CD4-positive, alpha-beta T cell (primary cell): ENCODE measurements around the gene CCDC3. TPM values are rescaled to one million over a fixed set of nuclear protein-coding genes. Genes with fewer than 3 reads are reported as not detected.

ENCODE experiments used
- ATAC-seq: fragments of 200-7000 bp; cut with Tn5 transposase; one replicate; pipeline ENCODE4 v1.10.0; 2022; ENCODE audit warnings: mild to moderate bottlenecking; ENCODE audit not compliant: poor library complexity
- CTCF ChIA-PET: fragments of 350-600 bp; sonication (Branson Sonifier 250); formaldehyde crosslinking; loops from one replicate; lab custom pipeline; 2021; ENCODE audit warnings: antibody characterized with exemption, inconsistent platforms; lab: Charles Lee
- POLR2A ChIA-PET: fragments of 350-600 bp; sonication (Branson Sonifier 250); formaldehyde crosslinking; loops from one replicate; lab custom pipeline; 2021; ENCODE audit warnings: antibody characterized with exemption, inconsistent platforms; lab: Charles Lee
- DNase-seq, 14 experiments: peaks; one replicate each; pipeline ENCODE4 v3.0.0-alpha.2; 2013 to 2020; ENCODE audit warnings: mixed read lengths in 2 of 14
- H3K27ac ChIP-seq, 2 donors: one replicate each; pipeline versions ENCODE4 v1.5.1 to v1.7.0; 2013; ENCODE audit warnings: low read length in 2 of 2, low read depth in 1 of 2, mild to moderate bottlenecking in 1 of 2
- H3K27me3 ChIP-seq, 2 experiments: 1 replicate in 1 of 2; 2 replicates in 1 of 2; pipeline versions ENCODE4 v1.6.1 to v1.7.0; 2013; ENCODE audit warnings: low read length in 2 of 2, control low read depth in 1 of 2, mild to moderate bottlenecking in 1 of 2, moderate library complexity in 1 of 2; ENCODE audit not compliant: insufficient read depth in 2 of 2, control insufficient read depth in 1 of 2
- H3K36me3 ChIP-seq: one replicate; pipeline ENCODE4 v1.6.1; 2013; ENCODE audit warnings: low read length, control low read depth; ENCODE audit not compliant: insufficient read depth
- H3K4me1 ChIP-seq: one replicate; pipeline ENCODE4 v1.6.1; 2013; ENCODE audit warnings: low read length, control low read depth; ENCODE audit not compliant: insufficient read depth
- H3K4me3 ChIP-seq: one replicate; pipeline ENCODE4 v1.5.1; 2013; ENCODE audit warnings: mild to moderate bottlenecking, low read length, moderate library complexity
- H3K9me3 ChIP-seq, 2 experiments: 1 replicate in 1 of 2; 2 replicates in 1 of 2; pipeline versions ENCODE4 v1.6.1 to v1.7.0; 2013; ENCODE audit warnings: low read length in 2 of 2, mild to moderate bottlenecking in 2 of 2, control low read depth in 1 of 2, moderate library complexity in 1 of 2; ENCODE audit not compliant: control insufficient read depth in 1 of 2, insufficient read depth in 1 of 2
- H3K27ac Mint-ChIP-seq: one replicate; pipeline ENCODE4 v1.8.0; 2020; ENCODE audit warnings: mixed read lengths
- H3K27me3 Mint-ChIP-seq: one replicate; pipeline ENCODE4 v1.8.0; 2021; ENCODE audit warnings: mixed read lengths
- H3K36me3 Mint-ChIP-seq: one replicate; pipeline ENCODE4 v1.8.0; 2021; ENCODE audit warnings: low read depth, mixed read lengths
- H3K4me1 Mint-ChIP-seq: one replicate; pipeline ENCODE4 v1.8.0; 2021; ENCODE audit warnings: low read depth, mixed read lengths
- H3K4me3 Mint-ChIP-seq: one replicate; pipeline ENCODE4 v1.8.0; 2020; ENCODE audit warnings: mild to moderate bottlenecking, mixed read lengths
- H3K9me3 Mint-ChIP-seq: one replicate; pipeline ENCODE4 v1.8.0; 2020; ENCODE audit warnings: mixed read lengths
- intact Hi-C, 2 experiments: fragments of 100-400 bp; cut with DNase I in 1 of 2; cut with micrococcal nuclease in 1 of 2; formaldehyde crosslinking; loops; one replicate each; pipeline versions ENCODE4 v1.15.1 to v1.9.0; 2023 to 2025; cut with DNase I, micrococcal nuclease
- total RNA-seq, 174 experiments: library from RNA in 2 of 174; stranded (reverse) in 2 of 174; gene quantifications; one replicate each; pipeline ENCODE4 v1.2.3 and lab custom pipeline; 2021 to 2026
- TF ChIP-seq, protein P1 (sequence below): fragments of 200-600 bp; IDR thresholded peaks from one replicate; pipeline ENCODE4 v1.8.0; 2022; ENCODE audit warnings: antibody characterized with exemption, mild to moderate bottlenecking

The CCDC3 gene
- total RNA-seq, 2 experiments from 2014 or later = 0.08 TPM; not detected in 1

DNA sequence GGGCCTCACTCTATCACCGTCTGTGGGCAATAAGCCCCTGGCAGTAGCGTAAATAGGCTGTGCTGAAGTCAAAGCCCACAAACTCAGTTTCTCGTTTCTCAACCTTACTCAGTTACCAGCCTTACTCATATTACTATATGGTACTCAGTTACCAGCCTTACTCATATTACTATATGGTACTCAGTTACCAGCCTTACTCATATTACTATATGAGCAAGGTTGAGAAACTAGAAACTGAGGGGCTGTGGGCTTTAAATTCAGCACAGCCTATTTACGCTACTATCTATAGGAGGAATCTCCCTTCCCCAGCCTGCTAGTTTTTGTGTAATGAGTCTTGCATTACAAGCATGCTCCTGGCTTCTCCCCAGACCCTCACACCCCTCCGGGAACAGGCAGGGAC, 35.4 kb downstream of the CCDC3 start:
- ATAC-seq = no peak
- POLR2A ChIA-PET = no interaction called here
- Mint-ChIP-seq H3K27me3 (peaks cover 27% of the 10 kb centered on the region), H3K9me3 (peaks cover 9% of the 10 kb centered on the region), H3K4me1 (no peaks in the 10 kb centered on the region), H3K36me3 (no peaks in the 10 kb centered on the region), H3K4me3 (no peak overlapping the region), H3K27ac (no peak overlapping the region)
- no peaks in the 10 kb centered on the region for H3K36me3 ChIP-seq
- TF ChIP-seq, protein P1, sequence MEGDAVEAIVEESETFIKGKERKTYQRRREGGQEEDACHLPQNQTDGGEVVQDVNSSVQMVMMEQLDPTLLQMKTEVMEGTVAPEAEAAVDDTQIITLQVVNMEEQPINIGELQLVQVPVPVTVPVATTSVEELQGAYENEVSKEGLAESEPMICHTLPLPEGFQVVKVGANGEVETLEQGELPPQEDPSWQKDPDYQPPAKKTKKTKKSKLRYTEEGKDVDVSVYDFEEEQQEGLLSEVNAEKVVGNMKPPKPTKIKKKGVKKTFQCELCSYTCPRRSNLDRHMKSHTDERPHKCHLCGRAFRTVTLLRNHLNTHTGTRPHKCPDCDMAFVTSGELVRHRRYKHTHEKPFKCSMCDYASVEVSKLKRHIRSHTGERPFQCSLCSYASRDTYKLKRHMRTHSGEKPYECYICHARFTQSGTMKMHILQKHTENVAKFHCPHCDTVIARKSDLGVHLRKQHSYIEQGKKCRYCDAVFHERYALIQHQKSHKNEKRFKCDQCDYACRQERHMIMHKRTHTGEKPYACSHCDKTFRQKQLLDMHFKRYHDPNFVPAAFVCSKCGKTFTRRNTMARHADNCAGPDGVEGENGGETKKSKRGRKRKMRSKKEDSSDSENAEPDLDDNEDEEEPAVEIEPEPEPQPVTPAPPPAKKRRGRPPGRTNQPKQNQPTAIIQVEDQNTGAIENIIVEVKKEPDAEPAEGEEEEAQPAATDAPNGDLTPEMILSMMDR = no peak
- H3K4me1 ChIP-seq = no peaks in the 10 kb centered on the region
- intact Hi-C loops = no loop called here
- no peak for DNase-seq
- CTCF ChIA-PET = no interaction called here
- H3K9me3 ChIP-seq = peaks cover 8 to 13% of the 10 kb centered on the region in 2 experiments
- H3K27me3 ChIP-seq = peaks cover under 1 to 6% of the 10 kb centered on the region in 2 experiments
- no peak overlapping the region for H3K4me3 ChIP-seq
- no peak overlapping the region for H3K27ac ChIP-seq

DNA sequence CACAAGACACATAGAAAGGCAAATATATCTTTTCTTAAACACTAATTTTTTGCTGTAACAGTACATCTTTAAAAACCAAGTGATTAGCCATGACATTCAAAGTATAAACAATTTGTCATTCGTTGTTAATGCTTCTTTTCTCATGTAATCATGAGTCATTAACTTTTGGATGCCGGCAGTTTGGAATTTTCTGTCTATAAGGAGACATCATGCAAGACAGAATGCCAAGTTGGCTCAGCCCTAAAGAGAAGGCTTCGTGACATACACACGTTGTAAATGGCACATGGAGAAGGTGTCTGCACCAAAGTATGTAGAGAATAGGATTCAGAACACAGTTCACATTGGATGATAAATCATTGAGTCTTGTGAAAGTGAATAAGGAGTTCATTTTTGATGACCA, 35.9 kb downstream of the CCDC3 start:
- CTCF ChIA-PET = no interaction called here
- H3K36me3 Mint-ChIP-seq = no peaks in the 10 kb centered on the region
- H3K27me3 Mint-ChIP-seq = peaks cover 28% of the 10 kb centered on the region

GRCh38 chr10:12962556-12962955, 39.0 kb downstream of the CCDC3 start:
- TF ChIP-seq, protein P1 = no peak
- H3K27ac ChIP-seq = no peak overlapping the region
- H3K4me1 ChIP-seq = no peaks in the 10 kb centered on the region
- no peak overlapping the region for H3K27ac Mint-ChIP-seq
- H3K27me3 ChIP-seq = peaks cover 6% of the 10 kb centered on the region in 2 experiments
- ChIA-PET POLR2A (no interaction called here), CTCF (no interaction called here)
- H3K9me3 Mint-ChIP-seq = peaks cover 5% of the 10 kb centered on the region
- H3K36me3 Mint-ChIP-seq = no peaks in the 10 kb centered on the region
- no peaks in the 10 kb centered on the region for H3K36me3 ChIP-seq
- intact Hi-C loops = no loop called here
- no peak overlapping the region for H3K4me3 Mint-ChIP-seq
- no peak overlapping the region for H3K4me3 ChIP-seq
- H3K9me3 ChIP-seq = peaks cover 9 to 13% of the 10 kb centered on the region in 2 experiments
- no peak for ATAC-seq
- H3K27me3 Mint-ChIP-seq = peaks cover 29% of the 10 kb centered on the region
- H3K4me1 Mint-ChIP-seq = no peaks in the 10 kb centered on the region
- DNase-seq = no peak

More for the DNA sequence above, 35.9 kb downstream of the CCDC3 start:
- intact Hi-C loops = no loop called here
- POLR2A ChIA-PET = no interaction called here
- peaks cover 6% of the 10 kb centered on the region in 2 experiments for H3K27me3 ChIP-seq
- no peak for DNase-seq
- H3K27ac Mint-ChIP-seq = no peak overlapping the region
- H3K27ac ChIP-seq = no peak overlapping the region
- H3K4me1 Mint-ChIP-seq = no peaks in the 10 kb centered on the region
- H3K9me3 ChIP-seq = peaks cover 8 to 13% of the 10 kb centered on the region in 2 experiments
- no peak overlapping the region for H3K4me3 ChIP-seq
- H3K4me1 ChIP-seq = no peaks in the 10 kb centered on the region
- TF ChIP-seq, protein P1 = no peak
- peaks cover 9% of the 10 kb centered on the region for H3K9me3 Mint-ChIP-seq
- ATAC-seq = no peak
- H3K36me3 ChIP-seq = no peaks in the 10 kb centered on the region
- H3K4me3 Mint-ChIP-seq = no peak overlapping the region
